GM12891 (cell line): ENCODE measurements around the gene JUN.

ENCODE experiments used
- DNase-seq: peaks from one replicate; pipeline ENCODE4 v3.0.0; 2011; ENCODE audit warnings: low spot score; ENCODE audit not compliant: insufficient read length
- FAIRE-seq: peaks from 2 replicates; lab custom pipeline; 2011; peaks lifted over from hg19 to GRCh38; lab: Jason Lieb, UNC
- PAX5 ChIP-seq: IDR thresholded peaks from 2 replicates; pipeline ENCODE4 v1.6.1; 2011; ENCODE audit warnings: low read length, moderate library complexity, mild to moderate bottlenecking; ENCODE audit not compliant: insufficient read depth, severe bottlenecking
- POLR2A ChIP-seq: IDR thresholded peaks from 2 replicates; pipeline ENCODE4 v1.6.1; 2011; ENCODE audit warnings: low read depth, low read length, control low read depth
- POLR2AphosphoS5 ChIP-seq: IDR thresholded peaks from 2 replicates; pipeline ENCODE4 v1.6.1; 2011; ENCODE audit warnings: low read depth, low read length, control low read depth
- POU2F2 ChIP-seq: IDR thresholded peaks from 2 replicates; pipeline ENCODE4 v1.6.1; 2011; ENCODE audit warnings: low read depth, mild to moderate bottlenecking, control low read depth, low read length, moderate library complexity
- SPI1 ChIP-seq: IDR thresholded peaks from 2 replicates; pipeline ENCODE4 v1.6.1; 2011; ENCODE audit warnings: low read depth, low read length, control low read depth
- TAF1 ChIP-seq: IDR thresholded peaks from 2 replicates; pipeline ENCODE4 v1.6.1; 2011; ENCODE audit warnings: low read depth, low read length, control low read depth

The JUN gene

DNA sequence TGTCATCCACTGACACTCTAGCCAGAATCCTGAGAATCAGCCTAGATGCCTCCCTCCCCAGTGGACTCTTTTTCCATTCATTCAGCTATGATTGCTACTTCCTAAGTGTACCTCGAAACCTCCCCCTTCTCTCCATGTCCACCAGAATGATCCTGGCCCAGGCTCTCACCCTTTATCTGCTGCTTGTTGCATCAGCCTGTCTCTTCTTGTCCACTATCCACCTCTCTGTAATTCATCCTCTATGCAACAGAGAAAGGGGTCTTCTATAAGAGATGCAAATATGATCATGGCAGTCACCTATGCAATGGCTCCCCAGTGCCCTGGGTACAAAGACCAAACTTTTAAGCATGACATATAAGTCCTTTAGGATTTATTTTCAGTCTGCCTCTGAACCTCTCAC is 37.7 kb downstream of the JUN start:
- no peak for FAIRE-seq
- TF ChIP-seq SPI1: no peak
- no peak for TF ChIP-seq POU2F2
- TF ChIP-seq POLR2A: no peak
- no peak for TF ChIP-seq TAF1
- no peak for TF ChIP-seq PAX5
- no peak for TF ChIP-seq POLR2AphosphoS5
- DNase-seq: no peak

DNA sequence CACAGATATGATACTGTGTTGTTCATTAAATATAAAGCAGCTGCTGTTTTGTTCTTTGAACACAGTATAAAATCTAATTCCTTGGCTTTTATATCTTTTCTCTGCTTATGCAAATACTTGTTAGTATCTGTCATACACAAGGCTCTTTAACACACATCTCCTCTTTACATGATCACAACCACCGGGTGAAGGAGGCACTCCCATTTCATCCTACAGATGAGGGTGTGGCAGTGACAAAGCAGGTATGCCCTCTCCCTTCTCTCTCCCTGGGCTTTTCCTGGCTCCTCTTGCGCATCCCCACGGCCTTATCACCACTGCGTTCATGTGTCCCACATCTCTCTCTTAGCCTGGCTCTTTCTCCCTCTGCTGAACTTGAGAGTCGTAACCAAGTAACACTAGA is 38.2 kb downstream of the JUN start:
- FAIRE-seq: no peak
- no peak for TF ChIP-seq PAX5
- TF ChIP-seq POLR2AphosphoS5: no peak
- TF ChIP-seq TAF1: no peak
- TF ChIP-seq POLR2A: no peak
- no peak for TF ChIP-seq POU2F2
- no peak for TF ChIP-seq SPI1
- DNase-seq: no peak

DNA sequence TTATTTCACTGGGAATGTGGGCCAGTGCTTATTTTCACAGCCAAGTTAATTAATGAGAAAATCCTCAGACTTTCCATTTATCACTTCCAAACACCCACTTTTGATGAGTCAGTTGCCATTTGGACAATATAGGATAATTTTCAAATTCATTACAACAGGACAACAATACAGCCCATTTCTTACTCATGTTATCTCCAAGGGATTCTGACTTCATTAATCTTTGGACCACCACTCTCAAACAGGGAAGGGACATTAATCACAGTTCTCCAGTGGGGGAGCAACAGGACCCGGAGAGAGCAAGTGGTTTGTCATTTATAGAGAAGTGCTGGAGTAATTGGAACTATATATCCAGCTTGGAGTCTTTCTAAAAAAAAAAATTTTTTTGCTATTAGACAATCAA is 38.7 kb downstream of the JUN start:
- TF ChIP-seq TAF1: no peak
- TF ChIP-seq POLR2A: no peak
- no peak for TF ChIP-seq SPI1
- no peak for TF ChIP-seq POU2F2
- TF ChIP-seq PAX5: no peak
- TF ChIP-seq POLR2AphosphoS5: no peak
- DNase-seq: no peak
- no peak for FAIRE-seq

DNA sequence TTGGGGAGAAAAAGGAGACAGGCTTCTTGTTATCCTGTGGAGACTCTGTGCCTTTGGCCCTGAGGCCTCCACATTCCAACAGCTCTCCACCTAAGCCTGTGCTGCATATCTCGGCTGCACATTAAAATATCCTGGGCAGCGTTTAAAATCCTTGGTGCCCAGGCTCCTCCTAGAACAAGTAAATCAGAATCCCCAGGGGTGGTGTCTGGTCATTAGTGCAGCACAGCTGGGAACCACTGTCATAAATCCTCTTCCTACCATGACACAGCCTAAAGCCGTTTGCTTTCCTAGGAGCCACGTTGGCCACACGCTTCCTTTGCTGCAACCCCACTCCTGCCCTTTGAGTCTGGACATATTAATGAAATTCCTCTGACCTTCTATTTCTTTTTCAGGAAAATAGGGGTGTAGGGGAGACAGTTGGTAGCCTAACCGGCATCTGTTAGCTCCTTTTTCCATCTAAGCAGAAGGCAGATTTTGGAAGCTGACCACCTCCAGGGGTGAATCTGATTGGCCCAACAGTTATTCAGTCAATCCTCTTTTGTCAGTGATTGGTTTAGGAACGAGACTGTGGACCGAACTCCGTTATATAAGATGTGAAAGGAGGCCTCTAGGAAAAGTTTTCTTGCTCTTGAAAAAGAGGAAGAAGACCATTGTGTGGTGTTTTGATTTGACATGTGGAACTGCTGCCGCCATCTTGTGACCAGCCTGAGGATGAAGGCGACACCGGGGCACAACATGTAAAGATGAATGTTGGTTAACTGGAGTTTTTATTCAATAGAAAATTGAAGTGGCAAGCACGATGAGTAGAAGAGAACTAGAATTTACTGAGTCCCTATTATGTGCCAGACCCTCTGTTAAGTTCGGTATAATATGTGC is 41.9 kb downstream of the JUN start:
- FAIRE-seq (no peak), DNase-seq (no peak)
- TF ChIP-seq PAX5: no peak
- TF ChIP-seq POU2F2: no peak
- TF ChIP-seq TAF1: no peak
- no peak for TF ChIP-seq POLR2AphosphoS5
- no peak for TF ChIP-seq SPI1
- TF ChIP-seq POLR2A: no peak

DNA sequence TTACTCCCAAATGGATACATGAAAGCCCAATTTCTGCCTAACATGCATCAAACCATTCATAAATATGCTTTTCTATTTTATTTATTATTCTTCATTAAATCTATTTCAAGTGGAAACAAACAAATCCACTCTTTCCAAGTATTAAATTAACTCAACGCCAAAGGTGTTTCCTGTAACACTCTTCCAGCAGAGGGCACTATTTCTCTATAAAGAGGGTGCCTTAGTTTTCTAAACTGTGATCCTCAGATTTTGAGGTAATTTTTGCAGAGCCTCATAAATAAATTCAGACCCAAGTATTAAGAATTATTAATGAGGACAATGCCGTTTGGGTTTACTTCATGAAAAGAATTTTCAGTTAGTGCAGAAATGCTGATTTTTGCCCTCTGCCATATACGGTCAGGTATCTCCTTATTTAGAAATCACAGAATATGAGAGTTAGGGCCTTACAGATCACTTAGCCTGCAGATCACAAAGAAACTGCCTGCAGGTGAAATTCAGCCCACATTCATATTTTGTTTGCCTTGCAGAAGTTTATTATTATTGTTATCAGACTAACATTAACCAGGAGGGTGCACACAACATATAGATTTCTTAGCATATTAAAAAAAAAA is 43.9 kb downstream of the JUN start:
- FAIRE-seq: peak; percentile 66
- TF ChIP-seq SPI1 (no peak), POLR2A (no peak), POU2F2 (no peak), POLR2AphosphoS5 (no peak), TAF1 (no peak), PAX5 (no peak)

DNA sequence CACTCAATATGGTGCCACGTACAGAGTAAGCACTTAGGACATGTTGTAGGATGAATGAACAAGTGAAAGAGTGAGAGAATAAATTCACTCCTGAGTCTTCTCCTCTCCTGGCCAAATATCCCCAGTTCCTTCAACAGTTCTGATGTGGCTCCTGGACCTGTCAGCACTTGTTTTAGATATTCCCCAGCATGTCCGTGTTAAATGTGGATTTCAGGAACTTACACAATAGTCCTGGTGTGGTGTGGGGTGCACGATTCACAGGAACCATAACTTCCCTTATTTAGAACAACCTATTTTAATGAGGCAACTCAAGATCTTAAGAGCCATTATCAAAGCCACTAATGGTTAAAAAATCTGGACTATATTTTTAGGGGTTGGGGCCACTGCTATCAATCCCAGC is 45.0 kb downstream of the JUN start:
- FAIRE-seq: peak; percentile 62
- TF ChIP-seq POLR2A: no peak
- TF ChIP-seq TAF1: no peak
- TF ChIP-seq PAX5: no peak
- no peak for TF ChIP-seq SPI1
- TF ChIP-seq POLR2AphosphoS5: no peak
- TF ChIP-seq POU2F2: no peak

More for the DNA sequence above, 43.9 kb downstream of the JUN start:
- peak; percentile 32 for DNase-seq

DNA sequence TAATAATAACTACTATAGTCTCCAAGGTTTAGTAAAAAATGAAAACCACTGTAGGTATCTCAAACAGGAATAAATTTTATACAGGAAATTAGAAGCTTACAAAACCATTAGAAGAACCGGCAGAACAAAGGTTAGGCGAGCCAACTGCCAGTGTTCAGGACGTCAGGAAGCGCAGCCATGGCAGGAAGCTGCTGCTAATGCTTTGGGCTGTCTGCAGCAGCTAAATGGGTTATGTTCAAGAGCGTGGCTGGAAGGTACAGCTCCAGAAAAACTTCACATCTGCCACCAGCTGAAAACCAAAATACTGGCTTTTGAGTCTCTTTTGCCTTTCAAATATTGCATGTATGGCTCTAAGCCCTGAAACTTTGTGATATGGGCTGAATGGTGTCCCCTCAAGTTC is 48.3 kb downstream of the JUN start:
- no peak for FAIRE-seq
- no peak for TF ChIP-seq POU2F2
- no peak for TF ChIP-seq PAX5
- TF ChIP-seq POLR2A: no peak
- no peak for TF ChIP-seq TAF1
- TF ChIP-seq SPI1: no peak
- no peak for TF ChIP-seq POLR2AphosphoS5

More for the DNA sequence above, 45.0 kb downstream of the JUN start:
- no peak for DNase-seq

DNA sequence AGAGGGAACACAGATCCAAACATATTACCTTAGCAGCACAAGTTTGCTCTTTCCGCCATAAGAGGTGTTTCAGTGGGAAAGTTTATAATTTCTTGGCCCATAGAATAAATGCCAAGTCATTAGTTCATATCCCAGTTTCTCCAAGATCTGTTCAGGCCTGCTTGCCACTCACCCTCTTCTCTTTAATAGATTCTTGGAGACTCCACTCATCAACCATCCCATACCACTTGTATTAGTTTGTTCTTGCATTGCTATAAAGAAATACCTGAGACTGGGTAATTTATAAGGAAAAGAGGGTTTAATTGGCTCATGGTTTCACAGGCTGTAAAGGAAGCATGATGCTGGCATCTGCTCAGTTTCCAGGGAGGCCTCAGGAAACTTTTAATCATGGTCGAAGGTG is 49.2 kb downstream of the JUN start:
- DNase-seq: no peak
- FAIRE-seq: no peak
- no peak for TF ChIP-seq TAF1
- TF ChIP-seq SPI1: no peak
- no peak for TF ChIP-seq POLR2AphosphoS5

More for the DNA sequence above, 48.3 kb downstream of the JUN start:
- DNase-seq: no peak

DNA sequence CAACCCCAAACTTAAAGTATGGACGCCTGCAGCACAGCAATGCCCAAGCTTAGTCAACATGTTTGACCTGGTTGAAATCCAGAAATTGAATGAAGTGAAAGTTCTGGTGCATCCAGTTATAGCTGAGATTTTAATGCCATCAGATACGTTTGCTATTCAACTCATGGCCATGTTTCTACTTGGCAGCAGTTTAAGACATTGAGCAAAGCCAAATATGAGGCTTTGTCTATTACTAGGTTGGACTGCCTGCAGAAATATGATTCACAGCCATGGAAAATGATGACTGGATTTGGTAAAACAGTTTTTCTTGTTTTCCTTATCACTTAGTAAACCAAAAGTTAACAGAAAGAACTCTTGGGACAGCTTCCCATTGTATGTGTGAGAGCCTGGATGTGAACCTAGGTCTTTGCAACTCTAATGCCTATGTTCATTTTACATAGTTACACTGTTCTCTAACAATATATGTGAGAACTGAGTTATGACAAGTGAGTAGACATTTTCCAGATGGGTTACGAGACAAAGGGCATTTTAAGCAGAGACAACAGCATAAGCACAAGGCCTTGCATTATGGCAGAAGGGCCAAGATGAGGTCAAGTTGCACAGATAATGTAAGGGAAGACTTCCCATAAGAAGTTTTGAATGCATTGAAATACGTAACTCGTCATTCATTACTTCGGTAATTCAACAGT is 51.6 kb downstream of the JUN start:
- DNase-seq: no peak
- FAIRE-seq: no peak
- TF ChIP-seq PAX5: no peak
- no peak for TF ChIP-seq POLR2AphosphoS5
- no peak for TF ChIP-seq POLR2A
- no peak for TF ChIP-seq SPI1
